CD4-positive, alpha-beta T cell (primary cell): ENCODE data around the gene PIAS4. TPM values are rescaled to one million over a fixed set of nuclear protein-coding genes. Genes with fewer than 3 reads are reported as not detected.

Source experiments
- ATAC-seq: fragments of 200-7000 bp; cut with Tn5 transposase; one replicate; pipeline ENCODE4 v1.10.0; 2022; ENCODE audit warnings: mild to moderate bottlenecking; ENCODE audit not compliant: poor library complexity
- CTCF ChIA-PET: fragments of 350-600 bp; sonication (Branson Sonifier 250); formaldehyde crosslinking; loops from one replicate; lab custom pipeline; 2021; ENCODE audit warnings: antibody characterized with exemption, inconsistent platforms; lab: Charles Lee
- POLR2A ChIA-PET: fragments of 350-600 bp; sonication (Branson Sonifier 250); formaldehyde crosslinking; loops from one replicate; lab custom pipeline; 2021; ENCODE audit warnings: antibody characterized with exemption, inconsistent platforms; lab: Charles Lee
- DNase-seq, 14 experiments: peaks; one replicate each; pipeline ENCODE4 v3.0.0-alpha.2; 2013 to 2020; ENCODE audit warnings: mixed read lengths in 2 of 14
- H3K27ac ChIP-seq, 2 donors: one replicate each; pipeline versions ENCODE4 v1.5.1 to v1.7.0; 2013; ENCODE audit warnings: low read length in 2 of 2, low read depth in 1 of 2, mild to moderate bottlenecking in 1 of 2
- H3K27me3 ChIP-seq, 2 experiments: 1 replicate in 1 of 2; 2 replicates in 1 of 2; pipeline versions ENCODE4 v1.6.1 to v1.7.0; 2013; ENCODE audit warnings: low read length in 2 of 2, control low read depth in 1 of 2, mild to moderate bottlenecking in 1 of 2, moderate library complexity in 1 of 2; ENCODE audit not compliant: insufficient read depth in 2 of 2, control insufficient read depth in 1 of 2
- H3K36me3 ChIP-seq: one replicate; pipeline ENCODE4 v1.6.1; 2013; ENCODE audit warnings: low read length, control low read depth; ENCODE audit not compliant: insufficient read depth
- H3K4me1 ChIP-seq: one replicate; pipeline ENCODE4 v1.6.1; 2013; ENCODE audit warnings: low read length, control low read depth; ENCODE audit not compliant: insufficient read depth
- H3K4me3 ChIP-seq: one replicate; pipeline ENCODE4 v1.5.1; 2013; ENCODE audit warnings: mild to moderate bottlenecking, low read length, moderate library complexity
- H3K9me3 ChIP-seq, 2 experiments: 1 replicate in 1 of 2; 2 replicates in 1 of 2; pipeline versions ENCODE4 v1.6.1 to v1.7.0; 2013; ENCODE audit warnings: low read length in 2 of 2, mild to moderate bottlenecking in 2 of 2, control low read depth in 1 of 2, moderate library complexity in 1 of 2; ENCODE audit not compliant: control insufficient read depth in 1 of 2, insufficient read depth in 1 of 2
- H3K27ac Mint-ChIP-seq: one replicate; pipeline ENCODE4 v1.8.0; 2020; ENCODE audit warnings: mixed read lengths
- H3K27me3 Mint-ChIP-seq: one replicate; pipeline ENCODE4 v1.8.0; 2021; ENCODE audit warnings: mixed read lengths
- H3K36me3 Mint-ChIP-seq: one replicate; pipeline ENCODE4 v1.8.0; 2021; ENCODE audit warnings: low read depth, mixed read lengths
- H3K4me1 Mint-ChIP-seq: one replicate; pipeline ENCODE4 v1.8.0; 2021; ENCODE audit warnings: low read depth, mixed read lengths
- H3K4me3 Mint-ChIP-seq: one replicate; pipeline ENCODE4 v1.8.0; 2020; ENCODE audit warnings: mild to moderate bottlenecking, mixed read lengths
- H3K9me3 Mint-ChIP-seq: one replicate; pipeline ENCODE4 v1.8.0; 2020; ENCODE audit warnings: mixed read lengths
- intact Hi-C, 2 experiments: fragments of 100-400 bp; cut with DNase I in 1 of 2; cut with micrococcal nuclease in 1 of 2; formaldehyde crosslinking; loops; one replicate each; pipeline versions ENCODE4 v1.15.1 to v1.9.0; 2023 to 2025; cut with DNase I, micrococcal nuclease
- total RNA-seq, 174 experiments: library from RNA in 2 of 174; stranded (reverse) in 2 of 174; gene quantifications; one replicate each; pipeline ENCODE4 v1.2.3 and lab custom pipeline; 2021 to 2026
- TF ChIP-seq, protein P1 (sequence below): fragments of 200-600 bp; IDR thresholded peaks from one replicate; pipeline ENCODE4 v1.8.0; 2022; ENCODE audit warnings: antibody characterized with exemption, mild to moderate bottlenecking

PIAS4 gene
- total RNA-seq, 2 experiments from 2014 or later = 14.5 to 16.5 TPM

DNA sequence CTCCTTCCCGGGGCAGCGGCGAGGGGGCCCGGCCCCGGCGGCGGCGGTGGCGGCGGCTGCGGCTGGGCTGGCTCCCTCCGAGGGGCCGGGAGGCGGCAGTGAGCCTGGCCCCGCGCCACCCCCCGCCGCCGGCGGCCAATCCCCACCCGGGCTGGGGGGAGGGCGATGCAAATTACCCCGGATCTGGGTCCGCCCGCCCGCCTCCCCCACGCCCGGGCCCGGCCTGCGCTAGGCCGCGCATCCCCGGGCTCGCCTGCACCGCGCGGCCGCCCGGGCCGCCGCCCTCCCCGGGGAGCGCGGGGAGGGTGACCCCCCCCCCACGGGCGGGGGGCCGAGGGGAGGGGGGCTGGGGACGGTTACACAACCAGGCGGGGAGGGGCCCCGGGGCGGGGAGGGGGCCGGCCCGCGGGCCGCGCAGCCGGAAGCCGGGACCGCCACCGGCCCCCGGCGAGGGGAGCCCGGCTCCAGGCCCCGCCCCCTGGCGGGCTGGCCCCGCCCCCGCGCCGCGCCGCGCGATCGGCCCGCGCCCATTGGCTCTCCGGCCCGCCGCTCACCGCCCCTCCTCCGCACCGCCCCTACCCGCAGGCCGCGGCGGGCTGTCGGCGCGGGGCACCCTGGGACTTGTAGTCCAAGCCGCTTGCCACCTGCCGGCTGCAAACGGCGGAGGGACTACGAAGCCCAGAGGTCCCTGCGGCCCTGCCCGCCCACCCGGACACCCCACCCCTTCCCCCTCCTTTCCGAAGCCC lies 58.1 kb downstream of the PIAS4 start:
- Mint-ChIP-seq H3K27me3 (no peaks in the 10 kb centered on the region), H3K4me3 (peak overlapping the region; percentile 88), H3K27ac (peak overlapping the region; percentile 98), H3K9me3 (no peaks in the 10 kb centered on the region), H3K36me3 (peaks cover 9% of the 10 kb centered on the region), H3K4me1 (peaks cover 33% of the 10 kb centered on the region)
- peak overlapping the region; percentile 89 for H3K4me3 ChIP-seq
- ChIA-PET CTCF (no interaction called here), POLR2A (interaction anchor here (0.5 to 5.5 kb wide), 18 partner anchors 11 to 850 kb away, joined by 3 to 70 read pairs (median 6); partner anchors contain the start of genes DAPK3, EEF2, MRPL54 and PIAS4)
- peak; percentile 94 to 99 (median 97) for DNase-seq
- TF ChIP-seq, protein P1, sequence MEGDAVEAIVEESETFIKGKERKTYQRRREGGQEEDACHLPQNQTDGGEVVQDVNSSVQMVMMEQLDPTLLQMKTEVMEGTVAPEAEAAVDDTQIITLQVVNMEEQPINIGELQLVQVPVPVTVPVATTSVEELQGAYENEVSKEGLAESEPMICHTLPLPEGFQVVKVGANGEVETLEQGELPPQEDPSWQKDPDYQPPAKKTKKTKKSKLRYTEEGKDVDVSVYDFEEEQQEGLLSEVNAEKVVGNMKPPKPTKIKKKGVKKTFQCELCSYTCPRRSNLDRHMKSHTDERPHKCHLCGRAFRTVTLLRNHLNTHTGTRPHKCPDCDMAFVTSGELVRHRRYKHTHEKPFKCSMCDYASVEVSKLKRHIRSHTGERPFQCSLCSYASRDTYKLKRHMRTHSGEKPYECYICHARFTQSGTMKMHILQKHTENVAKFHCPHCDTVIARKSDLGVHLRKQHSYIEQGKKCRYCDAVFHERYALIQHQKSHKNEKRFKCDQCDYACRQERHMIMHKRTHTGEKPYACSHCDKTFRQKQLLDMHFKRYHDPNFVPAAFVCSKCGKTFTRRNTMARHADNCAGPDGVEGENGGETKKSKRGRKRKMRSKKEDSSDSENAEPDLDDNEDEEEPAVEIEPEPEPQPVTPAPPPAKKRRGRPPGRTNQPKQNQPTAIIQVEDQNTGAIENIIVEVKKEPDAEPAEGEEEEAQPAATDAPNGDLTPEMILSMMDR = no peak
- peak overlapping the region in 1 of 2 donors; percentile 83 for H3K27ac ChIP-seq
- intact Hi-C loops = loop anchor here (1.0 to 5.0 kb wide), 5 partner anchors 58 to 117 kb away; partner anchors contain the start of genes PIAS4 (in 2 of the 2), ANKRD24 (in 1 of the 2), EEF2 (in 1 of the 2) and SIRT6 (in 1 of the 2)
- H3K27me3 ChIP-seq = no peaks in the 10 kb centered on the region
- no peaks in the 10 kb centered on the region for H3K9me3 ChIP-seq
- peaks cover 25% of the 10 kb centered on the region for H3K36me3 ChIP-seq
- H3K4me1 ChIP-seq = peaks cover 68% of the 10 kb centered on the region
- ATAC-seq = peak; percentile 74

DNA sequence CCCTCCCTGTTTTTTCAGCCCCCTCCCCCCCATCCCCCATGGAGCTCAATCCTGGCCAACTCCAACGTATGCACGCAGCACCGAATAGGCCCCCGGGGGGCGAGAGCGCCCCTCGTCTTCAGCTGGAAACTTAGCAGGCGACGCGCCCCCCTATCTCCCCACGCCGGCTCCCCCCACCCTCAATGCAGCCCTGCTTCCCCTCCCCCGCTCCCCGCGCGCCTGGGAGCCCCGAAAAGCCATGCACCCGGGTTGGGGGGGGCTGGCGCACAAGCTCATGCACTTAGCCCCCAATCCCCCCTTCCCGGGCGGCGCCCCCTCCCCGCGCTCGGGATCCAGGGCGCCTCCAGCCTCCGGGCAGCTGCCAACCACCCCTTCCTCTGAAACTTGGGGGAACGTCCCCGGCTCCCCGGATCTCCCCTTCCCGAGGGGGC lies 58.7 kb downstream of the PIAS4 start:
- ATAC-seq (peak; percentile 5), DNase-seq (peak in 9 of 14 experiments; percentile 39 to 73 (median 63))
- Mint-ChIP-seq H3K27me3 (no peaks in the 10 kb centered on the region), H3K4me3 (peak overlapping the region; percentile 88), H3K9me3 (no peaks in the 10 kb centered on the region), H3K27ac (peak overlapping the region; percentile 98), H3K36me3 (peaks cover 9% of the 10 kb centered on the region), H3K4me1 (peaks cover 33% of the 10 kb centered on the region)
- intact Hi-C loops = loop anchor here (1.0 to 5.0 kb wide), 4 partner anchors 59 to 116 kb away; partner anchors contain the start of genes PIAS4 (in 2 of the 2), ANKRD24 (in 1 of the 2) and SIRT6 (in 1 of the 2)
- ChIA-PET POLR2A (interaction anchor here (0.5 to 5.5 kb wide), 20 partner anchors 11 to 850 kb away, joined by 3 to 70 read pairs (median 5); partner anchors contain the start of genes DAPK3, EEF2, MRPL54 and PIAS4), CTCF (no interaction called here)
- Histone ChIP-seq H3K4me3 (peak overlapping the region; percentile 89), H3K36me3 (peaks cover 25% of the 10 kb centered on the region), H3K27me3 (no peaks in the 10 kb centered on the region), H3K27ac (peak overlapping the region; percentile 64 to 83), H3K4me1 (peaks cover 62% of the 10 kb centered on the region), H3K9me3 (no peaks in the 10 kb centered on the region)
- TF ChIP-seq, protein P1 = no peak

DNA sequence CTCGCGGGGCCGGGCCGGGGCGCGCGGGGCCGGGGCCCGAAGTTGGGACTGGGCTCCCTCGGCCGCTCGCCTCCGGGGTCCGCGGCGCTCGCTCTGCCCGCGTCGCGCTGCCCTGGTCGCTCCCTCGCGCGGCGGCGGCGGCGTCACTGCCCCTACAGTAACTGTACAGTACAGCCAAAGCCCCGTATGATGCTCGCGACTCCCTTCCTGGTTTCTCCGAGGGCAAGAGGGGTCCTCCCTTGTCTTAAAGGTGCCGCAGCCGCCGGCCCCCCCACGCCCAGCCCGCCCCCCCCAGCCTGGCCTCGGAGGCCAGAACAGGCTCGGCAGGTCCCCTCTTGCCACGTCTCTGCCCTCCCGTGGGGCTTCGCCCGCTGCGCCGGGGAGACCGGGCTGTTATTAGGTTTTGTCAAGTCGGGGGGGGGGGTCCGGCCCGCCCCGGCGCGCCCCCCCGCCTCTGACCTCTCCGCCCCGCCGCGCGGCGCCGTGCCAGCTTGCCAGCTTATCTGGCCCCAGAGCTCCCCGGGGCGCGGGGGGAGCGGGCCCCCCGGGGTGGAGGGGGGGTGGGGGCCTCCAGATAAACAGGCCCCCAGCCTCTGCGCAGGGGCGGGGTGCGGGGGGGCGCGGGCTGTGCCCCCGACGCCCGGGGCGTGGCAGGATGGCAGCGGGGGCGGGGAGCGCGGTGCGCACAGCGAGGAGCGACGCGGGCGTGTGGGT lies 59.3 kb downstream of the PIAS4 start, which contains the start of gene ZBTB7A:
Gene ZBTB7A (minus strand): TSS at position 218 of the 714 bp plus-strand sequence. CDS start 11,667 bp downstream, outside the sequence.
- Histone ChIP-seq H3K4me1 (peaks cover 55% of the 10 kb centered on the region), H3K36me3 (peaks cover 21% of the 10 kb centered on the region), H3K9me3 (no peaks in the 10 kb centered on the region), H3K27ac (peak within 1 kb of the TSS; percentile 69 to 91), H3K27me3 (no peaks in the 10 kb centered on the region), H3K4me3 (peak within 1 kb of the TSS; percentile 89)
- DNase-seq = peak; percentile 63 to 90 (median 80)
- Mint-ChIP-seq H3K9me3 (no peaks in the 10 kb centered on the region), H3K4me3 (peak within 1 kb of the TSS; percentile 96), H3K4me1 (peaks cover 33% of the 10 kb centered on the region), H3K27ac (peak within 1 kb of the TSS; percentile 98), H3K36me3 (peaks cover 9% of the 10 kb centered on the region), H3K27me3 (no peaks in the 10 kb centered on the region)
- peak; percentile 42 for ATAC-seq
- CTCF ChIA-PET = interaction anchor here (1.1 kb wide), 2 partner anchors 73 to 79 kb away, joined by 3 read pairs; no protein-coding TSS in a partner anchor
- intact Hi-C loops = loop anchor here (1.0 to 5.0 kb wide), 5 partner anchors 38 to 115 kb away; partner anchors contain the start of genes PIAS4 (in 2 of the 2), ANKRD24 (in 1 of the 2) and SIRT6 (in 1 of the 2)
- TF ChIP-seq, protein P1 = no peak
- POLR2A ChIA-PET = interaction anchor here (0.6 to 5.5 kb wide), 17 partner anchors 9 to 304 kb away, joined by 3 to 70 read pairs (median 5); partner anchors contain the start of genes EEF2, MRPL54 and PIAS4
